Forelimb muscle (tissue), 1 donor: ENCODE results near the gene MEP1B. TPM values are rescaled to one million over a fixed set of nuclear protein-coding genes. Genes with fewer than 3 reads are reported as not detected.
A peak's percentile ranks its signal among the peaks of the same experiment; 100 is the strongest.
"Not testable (repeated sequence)": the region's sequence is repeated elsewhere in the genome, so short reads cannot be mapped to it uniquely, and the experiment has no call there.

ENCODE experiments used
- DNase-seq: peaks from one replicate; pipeline ENCODE4 v3.0.0-alpha.2; 2013; ENCODE audit warnings: low read depth
- polyA plus RNA-seq: library from polyadenylated mRNA; unstranded; fragments of 120-200 nt; gene quantifications from one replicate; pipeline ENCODE4 v1.2.1, GENCODE V29; 2013; ENCODE audit not compliant: insufficient read length

MEP1B gene
- polyA plus RNA-seq: 0.11 TPM

DNA sequence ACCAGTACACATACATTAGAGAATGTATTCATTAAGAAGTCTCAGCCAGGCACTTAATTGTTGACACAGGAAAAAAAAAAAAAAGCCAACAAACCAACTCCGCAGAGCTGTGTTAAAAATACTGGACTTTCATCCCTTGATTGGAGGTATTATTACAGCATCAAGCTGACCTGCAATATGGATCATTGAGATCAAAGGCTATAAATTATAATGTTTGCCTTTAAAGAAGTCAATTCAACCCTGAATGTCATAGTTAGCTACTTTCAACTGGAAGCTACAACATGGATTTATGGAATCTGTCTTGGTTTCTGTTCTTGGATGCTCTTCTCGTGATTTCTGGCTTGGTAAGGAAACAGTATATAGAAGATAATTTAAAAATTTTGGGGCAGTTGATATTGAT lies at the start of gene MEP1B:
Gene MEP1B, plus strand, starts transcription at position 250 of the 400 bp plus-strand sequence. Its CDS starts 32 bp downstream, at position 282.
- DNase-seq: no peak

DNA sequence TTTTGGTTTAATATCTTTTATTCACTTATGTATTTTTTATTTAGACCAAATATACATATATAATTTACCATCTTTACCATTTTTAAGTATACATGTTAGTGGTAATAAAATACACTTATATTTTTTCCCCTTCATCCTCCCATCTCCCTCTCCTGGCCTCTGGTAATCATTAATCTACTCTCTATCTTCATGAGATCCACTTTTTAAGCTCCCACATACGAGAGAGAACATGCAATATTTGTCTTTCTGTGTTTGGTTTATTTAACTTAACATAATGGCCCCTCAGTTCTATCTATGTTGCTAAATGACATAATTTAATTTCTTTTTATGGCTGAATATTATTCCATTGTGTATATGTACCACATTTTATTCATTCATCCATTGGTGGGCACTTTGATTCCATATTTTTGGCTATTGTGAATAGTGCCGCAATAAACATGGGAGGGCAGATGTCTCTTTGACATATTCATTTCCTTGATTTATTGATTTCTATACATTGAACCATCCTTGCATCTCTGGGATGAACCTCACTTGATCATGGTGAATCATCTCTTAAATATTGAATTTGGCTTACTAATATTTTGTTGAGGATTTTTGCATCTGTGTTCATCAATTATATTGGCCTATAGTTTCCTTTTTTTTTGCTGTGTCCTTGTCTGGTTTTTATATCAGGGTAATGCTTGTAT lies 41.5 kb upstream of the MEP1B start:
- no peak for DNase-seq

DNA sequence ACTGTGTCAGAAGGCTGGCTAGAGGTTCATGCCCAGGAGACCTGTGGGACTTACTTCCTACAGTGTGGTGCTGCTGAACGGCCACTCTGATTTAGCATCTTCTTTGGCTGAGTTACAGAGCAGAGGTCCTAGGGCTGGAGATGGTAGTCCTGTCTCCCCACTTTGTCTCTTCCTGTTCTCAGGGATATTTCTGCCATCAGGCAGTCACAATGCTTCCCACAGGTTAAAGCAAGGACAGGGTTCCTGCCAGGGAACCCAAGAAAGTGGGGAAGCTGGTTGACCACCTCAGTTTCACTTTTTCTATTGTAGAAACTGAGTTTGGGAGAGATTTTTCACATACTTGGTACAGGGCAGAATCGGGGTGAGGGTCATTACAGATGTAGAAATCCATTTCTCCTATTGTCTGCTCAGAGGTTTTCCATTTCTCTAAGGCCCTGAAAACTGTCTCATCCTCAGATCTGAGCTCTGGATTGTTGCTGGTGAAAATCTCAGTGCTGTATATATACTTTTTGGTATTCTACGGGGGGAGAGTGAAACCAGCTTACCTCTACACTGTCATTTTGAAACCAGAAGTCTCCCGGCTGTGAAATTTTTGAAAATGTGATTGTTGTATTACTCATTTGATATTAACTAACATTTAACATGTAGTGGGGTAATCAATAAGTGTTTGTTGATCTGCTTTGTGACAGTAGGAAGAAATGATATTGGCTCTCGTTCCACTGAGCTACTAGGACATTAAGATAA lies 37.0 kb upstream of the MEP1B start:
- DNase-seq: no peak

DNA sequence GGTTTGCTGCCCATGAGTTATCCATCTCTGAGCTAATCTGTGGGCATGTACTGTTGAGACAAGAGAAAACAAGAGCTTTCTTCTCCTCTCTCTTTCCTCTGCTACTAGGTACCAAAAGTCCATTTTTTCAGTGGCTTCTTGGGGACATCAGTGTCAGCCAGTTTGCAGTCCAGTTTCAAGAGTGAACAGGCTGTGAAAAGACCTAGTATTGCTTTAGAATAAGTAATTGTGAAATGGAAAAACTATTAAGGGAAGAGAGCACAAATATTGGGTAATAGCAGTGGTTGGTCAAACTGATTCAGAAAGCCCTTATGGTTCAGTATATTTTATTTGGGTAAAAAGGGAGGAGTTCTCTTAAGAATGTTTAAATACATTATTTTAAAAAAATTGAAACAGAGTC lies 33.0 kb upstream of the MEP1B start:
- no peak for DNase-seq

DNA sequence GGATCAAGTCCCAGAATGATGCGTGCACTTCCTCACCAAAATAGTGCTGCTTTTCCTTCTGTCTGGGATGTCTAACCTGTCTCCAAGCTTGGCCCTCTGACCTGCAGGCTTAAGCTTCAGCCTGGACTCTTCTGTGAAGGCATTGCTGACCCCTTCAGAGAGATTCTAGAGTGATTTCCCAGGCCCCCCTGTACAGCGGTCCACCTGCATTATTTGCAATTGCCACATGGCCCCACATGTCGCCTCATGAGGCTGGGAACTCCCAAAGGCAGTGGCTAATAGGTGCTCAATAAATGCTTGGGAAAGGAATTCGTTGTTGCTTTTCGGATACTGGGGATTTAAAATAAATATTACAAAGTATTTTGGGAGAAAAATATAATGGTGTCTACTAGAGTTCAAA lies 32.3 kb upstream of the MEP1B start:
- no peak for DNase-seq

DNA sequence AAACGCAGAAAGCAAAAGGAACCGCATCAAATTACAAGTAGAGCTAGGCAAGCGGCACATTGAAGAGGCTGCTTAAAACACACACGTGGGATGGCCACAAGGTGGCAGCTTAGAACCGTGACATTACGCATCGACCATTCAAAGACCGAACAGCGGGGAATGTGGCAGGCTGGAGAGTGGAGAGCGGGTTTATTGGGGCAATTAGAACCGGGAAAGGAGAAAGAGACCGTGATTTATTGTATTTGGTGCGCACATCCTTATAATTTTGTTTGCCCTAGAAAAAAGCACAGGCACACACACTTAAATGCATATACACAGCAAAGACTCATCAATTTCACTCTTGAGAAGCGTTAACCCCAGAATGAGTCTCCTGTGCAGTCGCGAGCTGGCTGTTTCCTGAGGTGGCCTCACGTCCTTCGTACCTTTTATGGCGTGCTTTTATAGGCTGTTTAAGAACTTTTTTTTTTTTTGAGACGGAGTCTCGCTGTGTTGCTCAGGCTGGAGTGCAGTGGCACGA lies 31.7 kb upstream of the MEP1B start:
- DNase-seq: peak; percentile 87

DNA sequence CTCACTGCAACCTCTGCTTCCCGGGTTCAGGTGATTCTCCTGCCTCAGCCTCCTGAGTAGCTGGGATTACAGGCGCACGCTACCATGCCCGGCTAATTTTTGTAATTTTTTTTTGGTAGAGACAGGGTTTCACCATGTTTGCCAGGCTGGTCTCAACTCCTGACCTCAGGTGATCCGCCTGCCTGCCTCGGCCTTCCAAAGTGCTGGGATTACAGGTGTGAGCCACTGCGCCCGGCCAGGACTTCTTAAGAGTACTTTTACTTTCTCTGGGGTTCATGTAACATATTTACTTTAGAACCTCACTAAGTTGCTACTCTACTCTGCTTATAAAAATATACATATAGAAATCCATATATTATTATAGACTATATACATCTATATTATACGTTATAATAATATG lies 31.2 kb upstream of the MEP1B start:
- not testable (repeated sequence) for DNase-seq

DNA sequence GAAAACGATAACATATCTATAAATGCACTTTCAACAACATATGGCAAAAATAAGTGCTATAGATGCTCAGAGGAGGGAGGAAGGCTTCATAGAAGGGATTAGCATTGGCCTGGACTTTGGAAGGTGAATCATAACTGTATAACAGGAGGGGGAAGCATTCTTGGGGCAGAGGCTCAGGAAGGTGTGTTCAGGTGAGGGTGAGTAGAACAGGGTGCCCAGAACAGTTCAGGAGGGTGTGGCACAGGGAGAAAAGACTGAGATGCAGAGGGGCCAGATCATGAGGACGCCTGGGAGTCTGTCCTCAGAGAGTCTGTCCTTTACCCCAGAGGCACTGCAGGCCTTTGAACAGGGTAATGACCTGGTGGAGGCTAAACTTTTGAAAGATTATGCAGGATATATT lies 29.3 kb upstream of the MEP1B start:
- no peak for DNase-seq

DNA sequence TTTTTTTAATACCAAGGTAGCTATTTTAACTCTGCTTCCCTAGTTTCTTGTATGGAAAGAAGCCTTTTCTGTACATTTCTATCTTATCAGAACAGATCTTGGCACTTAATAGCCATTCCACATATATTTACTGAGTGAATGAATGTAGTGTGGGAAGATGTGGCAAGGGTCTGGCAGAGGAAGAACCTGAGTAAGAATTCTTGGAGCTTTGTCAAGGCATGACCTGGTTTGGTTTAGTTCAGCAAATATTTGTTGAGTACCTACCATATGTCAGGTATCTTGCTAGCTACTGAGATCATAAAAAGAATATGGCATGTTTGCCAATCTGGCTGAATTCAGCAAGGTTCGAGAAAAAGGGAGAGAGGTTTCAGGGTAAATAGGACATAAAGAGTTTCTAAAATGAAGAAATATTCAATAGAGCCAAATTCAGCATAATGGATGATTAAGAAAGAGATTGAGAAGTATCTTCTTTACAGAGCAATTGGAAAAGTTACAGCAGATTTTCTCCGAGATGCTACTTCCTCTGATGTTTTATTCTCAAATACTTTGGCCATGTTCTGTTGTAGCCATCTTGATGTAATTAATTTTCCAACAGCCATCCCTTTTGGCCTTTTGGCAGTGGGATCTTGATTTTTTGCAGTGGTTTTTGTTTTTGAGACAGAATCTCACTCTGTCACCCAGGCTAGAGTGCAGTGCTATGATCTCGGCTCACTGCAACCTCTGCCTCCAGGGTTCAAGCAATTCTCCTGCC lies 21.7 kb upstream of the MEP1B start:
- DNase-seq: peak; percentile 35

DNA sequence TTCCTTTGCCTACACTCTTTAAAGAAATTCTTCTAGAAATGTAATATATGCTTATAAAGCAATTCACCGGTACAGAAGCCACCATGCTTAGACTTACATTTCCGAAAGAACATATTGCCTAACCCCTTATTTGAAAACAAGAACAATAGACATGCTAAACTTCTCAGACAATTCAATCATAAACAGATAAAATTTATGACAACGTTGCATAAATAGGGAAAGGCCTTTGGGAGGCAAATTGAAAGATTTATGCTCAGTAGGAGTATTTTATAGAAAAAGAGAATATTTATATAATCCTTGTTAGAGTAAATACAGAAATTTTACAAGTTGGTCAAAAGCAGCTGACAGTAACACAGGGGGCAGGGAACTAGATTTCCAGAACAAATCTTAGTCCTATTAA lies 16.2 kb upstream of the MEP1B start:
- no peak for DNase-seq

DNA sequence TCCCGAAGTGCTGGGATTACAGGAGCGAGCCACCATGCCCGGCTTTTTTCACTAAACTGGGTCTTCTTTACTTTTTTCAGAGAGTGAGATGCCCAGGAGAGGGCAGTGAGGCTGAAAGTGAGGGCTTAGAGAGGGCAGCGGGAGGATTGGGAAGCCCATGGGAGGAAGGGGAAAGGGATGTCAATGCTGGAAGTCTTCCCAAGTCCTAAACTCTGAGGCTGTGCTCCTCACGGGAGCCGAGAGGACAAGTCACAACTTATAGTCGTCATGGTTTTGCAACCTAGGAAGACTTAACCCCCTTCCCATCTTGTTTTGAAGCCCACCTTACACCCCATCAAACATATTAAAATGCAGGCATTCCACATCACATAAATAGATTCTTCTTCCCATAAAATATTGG lies 15.1 kb upstream of the MEP1B start:
- no peak for DNase-seq

DNA sequence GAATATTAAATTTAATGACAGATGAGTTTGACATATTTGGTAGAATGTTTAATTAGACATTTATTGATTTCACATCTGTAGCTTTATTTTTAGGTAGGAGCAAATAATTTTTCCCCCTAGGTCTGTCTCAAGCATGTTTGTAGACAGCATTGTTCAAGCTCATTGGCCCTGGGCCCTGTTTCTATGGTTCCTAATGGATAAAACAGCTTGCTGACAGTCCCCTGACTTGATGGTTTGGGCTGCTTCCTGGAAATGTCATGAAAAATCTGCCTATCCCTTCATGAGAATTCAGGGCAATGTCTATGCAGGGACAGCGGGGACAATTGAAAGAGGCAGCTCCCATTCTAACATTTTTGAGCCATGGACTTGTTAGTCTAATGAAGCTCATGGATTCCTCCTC lies 14.6 kb upstream of the MEP1B start:
- peak; percentile 55 for DNase-seq

DNA sequence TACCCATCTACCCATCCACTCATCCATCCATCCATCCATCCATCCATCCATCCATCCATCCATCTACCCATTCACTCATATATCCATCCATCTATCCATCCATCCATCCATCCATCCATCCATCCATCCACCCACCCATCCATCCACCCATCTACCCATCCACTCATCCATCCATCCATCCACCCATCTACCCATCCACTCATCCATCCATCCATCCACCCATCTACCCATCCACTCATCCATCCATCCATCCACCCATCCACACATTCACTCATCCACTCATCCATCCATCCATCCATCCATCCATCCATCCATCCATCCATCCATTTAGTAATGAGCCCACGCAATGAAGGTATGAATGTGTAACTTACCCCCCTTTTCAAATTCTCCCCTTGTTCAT lies 13.1 kb upstream of the MEP1B start:
- not testable (repeated sequence) for DNase-seq

DNA sequence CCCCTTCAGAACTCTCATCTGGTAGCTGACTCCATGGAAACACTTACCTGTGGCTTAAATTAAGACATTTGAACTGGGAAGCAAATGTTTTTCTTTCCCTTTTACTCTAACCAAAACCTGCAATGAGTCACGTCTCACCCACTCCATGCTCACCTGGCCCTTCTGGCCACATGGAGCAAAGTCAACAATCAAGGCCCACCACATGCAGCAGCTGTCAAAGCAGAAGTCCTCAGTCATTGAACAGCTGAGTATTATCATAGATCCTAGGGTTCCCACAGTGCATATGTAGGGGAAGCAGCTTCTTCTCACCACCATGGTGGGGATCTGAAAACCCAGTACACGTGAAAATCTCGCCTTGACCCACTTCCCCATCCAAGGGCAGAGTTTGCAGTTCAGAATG lies 12.3 kb upstream of the MEP1B start:
- DNase-seq: no peak

DNA sequence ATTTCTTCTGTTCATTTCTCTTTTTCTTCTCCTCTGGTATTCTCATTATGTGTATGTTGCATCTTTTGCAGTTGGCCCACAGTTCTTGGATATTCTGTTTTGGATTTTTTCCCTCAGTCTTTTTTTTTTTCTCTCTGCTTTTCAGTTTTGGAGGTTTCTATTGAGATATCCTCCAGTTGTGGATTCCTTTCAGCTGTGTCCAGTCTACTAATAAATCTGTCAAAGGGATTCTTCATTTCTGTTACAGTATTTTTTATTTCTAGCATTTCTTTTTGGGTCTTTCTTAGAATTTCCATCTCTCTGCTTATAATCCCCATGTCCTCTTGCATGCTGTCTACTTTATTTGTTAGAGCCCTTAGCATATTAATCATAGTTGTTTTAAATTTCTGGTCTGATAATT lies 6.3 kb upstream of the MEP1B start:
- no peak for DNase-seq

DNA sequence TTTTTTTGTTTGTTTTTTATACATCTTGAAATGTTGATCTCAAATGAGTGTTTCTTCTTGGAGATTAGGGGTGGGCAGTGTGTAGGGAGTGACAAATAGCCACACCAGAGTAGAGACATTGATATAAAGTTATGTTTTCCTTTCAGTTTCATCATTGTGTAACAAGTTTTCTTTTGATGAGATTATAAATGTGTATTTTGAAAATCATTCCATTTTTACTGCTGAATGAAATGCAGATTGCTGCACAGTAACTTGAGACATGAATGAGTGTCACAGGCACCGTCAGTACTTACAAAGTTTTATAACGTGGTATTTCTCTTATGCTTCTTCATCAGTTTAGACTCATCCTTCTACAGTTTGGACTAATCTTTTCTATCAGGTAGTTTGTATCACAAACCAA lies 370 bp downstream of the MEP1B start:
- DNase-seq: no peak

DNA sequence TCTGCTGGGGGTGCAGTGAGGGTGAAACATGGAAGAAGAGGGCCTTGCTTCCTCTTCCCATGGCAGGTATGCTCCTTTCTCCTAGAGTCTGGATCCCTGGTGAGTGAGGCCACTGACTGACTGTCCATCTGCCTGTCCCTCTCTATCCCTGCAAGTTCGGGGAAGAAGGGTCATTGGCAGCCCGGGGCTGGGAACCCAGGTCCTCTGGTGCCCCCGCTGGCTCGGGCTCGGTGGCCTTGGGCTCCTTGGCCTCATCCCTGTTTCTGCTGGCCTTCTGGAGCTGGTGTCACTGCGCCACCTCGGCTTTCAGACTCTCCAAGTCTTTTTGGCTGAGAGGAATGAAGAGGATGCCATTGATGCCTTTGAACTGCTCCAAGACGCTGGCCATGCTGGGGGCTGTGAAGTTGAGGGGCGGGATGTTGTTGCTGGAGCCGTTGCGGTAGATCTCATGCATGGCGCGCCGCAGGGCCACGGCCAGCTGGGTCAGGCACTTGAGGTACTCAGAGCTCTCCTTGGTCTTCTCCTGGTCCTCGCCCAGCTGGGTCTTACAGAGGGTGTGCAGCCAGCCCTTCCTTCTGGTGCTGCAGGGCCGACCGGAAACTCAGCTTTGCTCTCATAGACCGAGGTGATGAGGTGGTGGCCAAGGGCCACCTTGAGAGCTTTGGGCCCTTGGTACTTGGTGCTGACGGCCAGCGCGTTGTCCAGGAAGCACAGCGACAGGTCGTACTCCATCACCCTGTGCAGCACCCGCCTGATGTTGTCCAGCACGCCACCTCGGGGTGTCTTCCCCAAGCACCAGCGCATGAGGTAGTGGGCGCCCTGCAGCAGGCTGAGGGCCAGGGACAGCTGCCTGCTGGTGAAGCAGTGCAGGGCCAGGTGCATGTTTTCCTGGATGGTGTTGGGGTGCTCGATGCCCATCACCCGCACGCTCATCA lies 6.3 kb downstream of the MEP1B start:
- DNase-seq: no peak

DNA sequence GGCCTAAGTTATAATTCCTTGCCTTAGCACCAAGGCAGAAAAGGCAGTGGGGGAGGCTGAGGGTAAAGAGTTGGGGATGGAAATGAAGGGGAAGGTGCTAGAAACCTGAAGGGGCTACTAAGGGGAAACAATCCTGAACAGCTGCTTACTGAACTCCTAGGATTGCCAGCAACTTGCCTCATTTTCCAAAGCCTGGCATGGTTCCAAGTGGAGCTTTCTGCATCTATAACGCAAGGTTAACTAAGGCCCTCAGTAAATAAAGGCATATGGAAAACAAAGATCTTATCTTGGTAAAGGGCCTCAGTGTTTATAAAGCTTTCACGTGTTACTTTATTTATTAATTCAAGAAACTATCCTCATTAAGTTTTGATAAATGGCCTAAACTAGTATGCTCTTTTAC lies 10.9 kb downstream of the MEP1B start:
- no peak for DNase-seq

DNA sequence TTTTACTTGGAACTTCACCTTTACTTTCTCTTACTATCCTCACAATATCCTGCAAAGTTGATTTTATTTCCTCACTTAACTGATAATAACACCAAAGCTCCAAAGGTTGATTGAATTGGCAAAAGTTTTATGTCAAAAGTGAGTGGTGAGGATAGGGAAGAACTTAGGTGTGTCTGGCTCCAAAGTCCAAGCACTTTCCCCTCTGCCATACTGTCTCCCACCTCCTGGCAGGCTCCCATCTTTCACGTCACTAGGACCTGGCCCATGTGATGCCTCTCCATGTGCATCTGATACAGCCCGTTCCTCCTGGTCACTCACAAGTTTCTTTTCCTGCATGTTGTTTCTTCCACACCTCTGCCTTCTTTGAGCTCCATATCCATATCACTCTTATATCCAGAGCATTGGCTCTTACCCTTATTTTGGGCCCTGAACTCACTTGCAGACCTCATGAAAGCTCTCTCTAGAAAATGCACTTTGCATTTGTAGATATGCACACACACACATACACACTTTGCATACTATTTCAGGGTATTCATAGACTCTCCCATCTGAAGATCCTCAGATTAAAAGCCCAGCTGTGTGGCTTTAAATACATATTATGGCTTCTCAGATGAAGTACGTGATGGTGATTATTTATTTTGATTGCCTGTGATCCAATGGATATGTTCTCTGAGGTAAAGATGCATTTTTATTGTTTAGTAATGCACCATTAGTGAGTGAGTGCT lies 12.3 kb downstream of the MEP1B start:
- no peak for DNase-seq

DNA sequence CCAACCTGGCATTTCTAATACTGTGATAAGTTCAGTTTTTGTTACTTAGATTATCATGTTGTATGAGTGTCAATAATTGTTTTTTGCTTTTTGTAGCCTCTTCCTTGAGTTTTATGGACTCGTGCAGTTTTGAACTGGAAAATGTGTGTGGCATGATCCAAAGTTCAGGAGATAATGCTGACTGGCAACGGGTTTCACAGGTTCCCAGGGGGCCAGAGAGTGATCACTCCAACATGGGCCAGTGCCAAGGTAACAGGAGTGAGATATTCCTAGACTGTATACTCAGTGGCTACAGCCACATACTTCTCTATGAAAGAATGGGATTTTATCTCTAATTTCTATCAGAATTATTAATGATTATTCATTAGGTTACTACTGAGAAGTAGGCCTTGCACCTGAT lies 18.2 kb downstream of the MEP1B start:
- DNase-seq: no peak

DNA sequence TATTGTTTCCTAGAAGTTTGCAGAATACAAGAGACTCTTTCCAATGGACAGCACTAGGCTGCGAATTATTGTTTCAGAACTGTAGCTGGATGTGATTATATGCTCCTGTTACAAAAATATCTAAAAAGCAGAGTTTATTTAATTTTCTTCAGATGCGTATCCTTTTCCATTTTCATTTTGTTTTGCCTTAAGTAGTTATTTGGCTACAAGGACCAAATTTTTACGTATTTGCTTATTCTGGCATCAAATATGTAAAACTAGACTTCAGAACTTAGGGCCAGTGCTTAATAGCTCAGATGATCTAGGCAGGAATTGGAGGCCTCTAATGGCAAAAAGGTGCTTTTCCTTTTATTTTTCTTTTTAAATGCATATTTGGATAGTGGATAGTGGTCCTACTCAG lies 18.7 kb downstream of the MEP1B start:
- DNase-seq: no peak
